Parathyroid adenoma (tissue), 2 donors: Measurements from ENCODE around the gene NEK6.

Experiments used
- H2AFZ ChIP-seq: fragments of 300-600 bp; sonication (generic); one replicate; pipeline ENCODE4 v1.7.0; 2017; ENCODE audit warnings: antibody characterized with exemption, mild to moderate bottlenecking
- H3K27ac ChIP-seq: fragments of 300-600 bp; sonication (generic); one replicate; pipeline ENCODE4 v1.7.0; 2017
- H3K27me3 ChIP-seq: fragments of 300-600 bp; sonication (generic); one replicate; pipeline ENCODE4 v1.7.0; 2017; ENCODE audit warnings: low read length; ENCODE audit not compliant: control insufficient read depth, insufficient read depth
- H3K36me3 ChIP-seq: fragments of 300-600 bp; sonication (generic); one replicate; pipeline ENCODE4 v1.7.0; 2017; ENCODE audit warnings: low read length; ENCODE audit not compliant: control insufficient read depth, insufficient read depth
- H3K4me1 ChIP-seq: fragments of 300-600 bp; sonication (generic); one replicate; pipeline ENCODE4 v1.7.0; 2017; ENCODE audit warnings: control low read depth
- H3K4me2 ChIP-seq: fragments of 300-600 bp; sonication (generic); one replicate; pipeline ENCODE4 v1.7.0; 2017; ENCODE audit warnings: low read length
- H3K4me3 ChIP-seq: fragments of 300-600 bp; sonication (generic); one replicate; pipeline ENCODE4 v1.7.0; 2017; ENCODE audit warnings: low read depth, low read length
- H3K79me2 ChIP-seq: fragments of 300-600 bp; sonication (generic); one replicate; pipeline ENCODE4 v1.7.0; 2017; ENCODE audit warnings: control low read depth
- H3K9ac ChIP-seq: fragments of 300-600 bp; sonication (generic); one replicate; pipeline ENCODE4 v1.7.0; 2017; ENCODE audit warnings: mild to moderate bottlenecking
- H3K9me3 ChIP-seq: fragments of 300-600 bp; sonication (generic); one replicate; pipeline ENCODE4 v1.7.0; 2017; ENCODE audit warnings: low read length; ENCODE audit not compliant: control insufficient read depth
- TF ChIP-seq, protein P1 (sequence below): fragments of 300-600 bp; sonication (generic); IDR thresholded peaks from one replicate; pipeline ENCODE4 v1.7.0; 2017; ENCODE audit warnings: antibody characterized with exemption, mild to moderate bottlenecking
- donor health status: primary hyperparathyroidism.

The NEK6 gene

DNA sequence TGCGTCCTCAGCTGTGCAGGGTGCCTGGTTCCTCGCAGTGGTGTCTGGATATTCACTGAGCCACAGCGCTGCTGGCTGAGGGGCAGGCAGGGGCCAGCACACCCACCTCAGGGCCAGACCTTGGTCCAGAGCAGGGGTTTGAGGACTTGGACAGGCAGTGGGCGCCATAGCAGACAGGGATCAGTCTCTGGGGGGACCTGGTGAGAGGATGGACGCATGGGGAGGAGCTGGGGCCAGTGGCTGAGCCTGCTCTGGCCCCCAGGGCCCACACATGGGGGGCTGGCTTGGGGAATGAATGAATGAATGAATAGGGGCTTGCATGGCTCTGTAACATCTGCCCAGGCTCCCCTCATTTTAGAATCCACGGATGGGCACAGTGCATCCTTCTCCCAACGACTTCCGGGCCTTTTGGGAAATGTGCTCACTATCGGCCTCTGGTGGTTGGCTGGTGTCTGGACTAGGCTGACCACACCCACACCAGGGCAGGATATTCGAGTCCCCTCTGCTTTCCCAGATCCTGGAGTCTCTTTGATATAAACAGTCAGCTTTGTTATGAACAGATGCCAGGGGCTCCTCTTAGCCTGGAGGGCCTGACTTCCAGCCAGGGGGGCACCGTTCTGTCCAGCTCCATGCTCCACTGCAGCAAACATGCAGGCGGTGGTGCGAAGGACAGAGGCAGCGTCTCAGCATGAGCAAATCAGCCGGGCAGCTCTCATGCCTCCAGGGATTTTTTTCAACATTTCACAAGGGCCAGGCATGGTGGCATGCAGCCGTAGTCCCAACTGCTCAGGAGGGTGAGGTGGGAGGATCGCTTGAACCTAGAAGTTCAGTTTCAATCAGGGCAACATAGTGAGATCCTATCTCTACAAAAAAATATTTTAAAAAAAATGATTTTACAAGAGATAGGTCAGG, 62.6 kb downstream of the NEK6 start:
- Histone ChIP-seq H3K4me1 (no peaks in the 10 kb centered on the region), H3K9me3 (no peaks in the 10 kb centered on the region), H3K9ac (no peak overlapping the region), H3K27me3 (no peaks in the 10 kb centered on the region), H3K36me3 (no peaks in the 10 kb centered on the region), H3K27ac (no peak overlapping the region), H3K79me2 (no peaks in the 10 kb centered on the region), H3K4me3 (no peak overlapping the region), H3K4me2 (no peak overlapping the region), H2AFZ (no peak overlapping the region)
- TF ChIP-seq, protein P1, sequence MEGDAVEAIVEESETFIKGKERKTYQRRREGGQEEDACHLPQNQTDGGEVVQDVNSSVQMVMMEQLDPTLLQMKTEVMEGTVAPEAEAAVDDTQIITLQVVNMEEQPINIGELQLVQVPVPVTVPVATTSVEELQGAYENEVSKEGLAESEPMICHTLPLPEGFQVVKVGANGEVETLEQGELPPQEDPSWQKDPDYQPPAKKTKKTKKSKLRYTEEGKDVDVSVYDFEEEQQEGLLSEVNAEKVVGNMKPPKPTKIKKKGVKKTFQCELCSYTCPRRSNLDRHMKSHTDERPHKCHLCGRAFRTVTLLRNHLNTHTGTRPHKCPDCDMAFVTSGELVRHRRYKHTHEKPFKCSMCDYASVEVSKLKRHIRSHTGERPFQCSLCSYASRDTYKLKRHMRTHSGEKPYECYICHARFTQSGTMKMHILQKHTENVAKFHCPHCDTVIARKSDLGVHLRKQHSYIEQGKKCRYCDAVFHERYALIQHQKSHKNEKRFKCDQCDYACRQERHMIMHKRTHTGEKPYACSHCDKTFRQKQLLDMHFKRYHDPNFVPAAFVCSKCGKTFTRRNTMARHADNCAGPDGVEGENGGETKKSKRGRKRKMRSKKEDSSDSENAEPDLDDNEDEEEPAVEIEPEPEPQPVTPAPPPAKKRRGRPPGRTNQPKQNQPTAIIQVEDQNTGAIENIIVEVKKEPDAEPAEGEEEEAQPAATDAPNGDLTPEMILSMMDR = peak; percentile 59

DNA sequence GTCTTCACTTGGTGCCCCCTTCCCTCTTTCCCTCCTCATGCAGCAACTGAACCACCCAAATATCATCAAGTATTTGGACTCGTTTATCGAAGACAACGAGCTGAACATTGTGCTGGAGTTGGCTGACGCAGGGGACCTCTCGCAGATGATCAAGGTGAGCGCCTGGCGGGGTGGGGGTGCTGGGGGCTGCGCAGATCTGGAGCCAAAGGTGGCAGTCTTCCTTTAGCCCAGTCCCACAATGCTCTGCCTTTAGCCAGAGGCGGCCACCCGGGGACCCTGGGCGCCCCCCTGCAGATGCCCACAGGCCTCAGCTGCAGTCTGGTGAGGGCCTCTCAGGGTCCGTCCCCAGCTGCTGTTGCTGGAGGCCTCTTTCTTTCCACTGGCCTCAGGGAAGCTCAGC, 63.7 kb downstream of the NEK6 start:
- H3K27ac ChIP-seq = no peak overlapping the region
- H3K4me2 ChIP-seq = no peak overlapping the region
- H3K4me1 ChIP-seq = no peaks in the 10 kb centered on the region
- no peaks in the 10 kb centered on the region for H3K9me3 ChIP-seq
- TF ChIP-seq, protein P1 = no peak
- H3K79me2 ChIP-seq = no peaks in the 10 kb centered on the region
- H3K4me3 ChIP-seq = no peak overlapping the region
- no peak overlapping the region for H3K9ac ChIP-seq
- no peaks in the 10 kb centered on the region for H3K27me3 ChIP-seq
- H2AFZ ChIP-seq = no peak overlapping the region
- H3K36me3 ChIP-seq = no peaks in the 10 kb centered on the region

DNA sequence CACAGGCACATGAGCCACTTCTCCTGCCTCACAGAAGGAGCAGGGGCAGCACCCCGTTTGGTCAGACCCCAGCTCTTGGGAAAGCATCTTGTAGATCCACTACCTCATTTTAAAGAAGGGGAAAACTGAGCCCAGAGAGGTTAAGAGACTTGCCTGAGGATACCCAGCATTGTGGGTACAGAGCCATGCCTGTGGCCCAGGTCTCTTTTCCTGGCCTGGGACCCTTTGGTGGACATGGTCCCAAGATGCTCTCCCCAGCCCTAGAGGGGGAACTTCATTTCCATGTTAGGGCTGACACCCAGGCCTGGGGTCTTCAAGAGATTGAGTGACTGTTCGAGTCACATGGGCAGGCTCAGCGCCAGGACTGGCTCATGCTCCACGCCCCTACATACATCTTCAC, 64.2 kb downstream of the NEK6 start:
- H3K4me1 ChIP-seq = no peaks in the 10 kb centered on the region

DNA sequence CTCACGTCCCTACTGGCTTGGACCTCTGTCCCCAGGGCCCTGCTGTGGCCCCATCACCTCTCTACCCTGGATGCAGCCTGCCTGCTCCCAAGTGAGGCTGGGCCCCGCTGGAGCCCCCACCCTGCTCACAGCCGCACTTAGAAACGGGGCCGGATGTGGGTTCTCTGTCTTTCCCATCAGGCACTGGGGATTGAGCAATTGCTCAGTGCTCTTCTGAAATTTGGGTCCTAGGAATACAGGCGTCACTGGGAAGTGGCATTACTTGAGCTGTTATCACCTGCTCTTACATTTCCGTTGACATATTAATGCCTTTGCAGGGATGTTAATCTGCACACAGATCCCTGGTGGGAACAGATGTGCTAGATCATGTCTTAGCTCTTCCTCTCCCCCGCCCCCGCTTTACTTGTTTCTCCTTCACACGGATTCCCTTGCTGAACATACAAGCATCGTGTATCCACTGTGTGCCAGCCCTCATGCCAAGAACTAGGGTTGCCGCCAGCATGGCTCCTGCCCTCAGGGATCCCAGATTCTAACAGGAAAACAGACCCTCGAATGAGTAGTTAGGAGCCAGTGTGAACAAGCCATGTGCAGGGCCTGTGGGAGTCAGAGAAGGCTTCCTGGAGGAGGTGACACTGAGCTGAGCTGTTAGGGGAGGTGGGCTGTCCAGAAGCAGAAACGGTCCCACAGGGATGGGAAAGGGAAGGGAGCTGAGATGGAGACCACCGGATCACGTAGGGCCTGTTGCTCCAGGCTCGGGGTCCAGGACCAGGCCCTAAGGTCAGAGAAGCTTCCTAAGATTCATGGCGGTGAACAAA, 65.1 kb downstream of the NEK6 start:
- Histone ChIP-seq H3K9ac (no peak overlapping the region), H3K36me3 (no peaks in the 10 kb centered on the region), H3K27me3 (no peaks in the 10 kb centered on the region)

More for the DNA sequence above, 64.2 kb downstream of the NEK6 start:
- H2AFZ ChIP-seq = no peak overlapping the region
- no peaks in the 10 kb centered on the region for H3K36me3 ChIP-seq
- no peaks in the 10 kb centered on the region for H3K9me3 ChIP-seq
- H3K79me2 ChIP-seq = no peaks in the 10 kb centered on the region
- TF ChIP-seq, protein P1 = no peak
- no peak overlapping the region for H3K4me2 ChIP-seq
- H3K9ac ChIP-seq = no peak overlapping the region
- no peak overlapping the region for H3K27ac ChIP-seq
- no peak overlapping the region for H3K4me3 ChIP-seq
- no peaks in the 10 kb centered on the region for H3K27me3 ChIP-seq

More for the DNA sequence above, 65.1 kb downstream of the NEK6 start:
- Histone ChIP-seq H3K27ac (no peak overlapping the region), H3K4me3 (no peak overlapping the region), H3K4me2 (no peak overlapping the region), H2AFZ (no peak overlapping the region), H3K9me3 (no peaks in the 10 kb centered on the region), H3K4me1 (no peaks in the 10 kb centered on the region), H3K79me2 (no peaks in the 10 kb centered on the region)
- TF ChIP-seq, protein P1 = no peak
